Neuronal stem cell (in vitro differentiated cells): ENCODE data around the gene CCDC12.
A peak's percentile ranks its signal among the peaks of the same experiment; 100 is the strongest.

Source experiments
- DNase-seq: peaks from one replicate; pipeline ENCODE4 v3.0.0-alpha.2; 2013; ENCODE audit warnings: low spot score
- H2AFZ ChIP-seq: one replicate; pipeline ENCODE4 v1.6.1; 2013; ENCODE audit warnings: mild to moderate bottlenecking, low read length, inconsistent platforms
- H2AK5ac ChIP-seq: 2 replicates; pipeline ENCODE4 v1.6.1; 2013; ENCODE audit warnings: low read depth, mild to moderate bottlenecking, inconsistent platforms, low read length, moderate library complexity, mixed read lengths
- H2BK120ac ChIP-seq: 2 replicates; pipeline ENCODE4 v1.6.1; 2013; ENCODE audit warnings: low read depth, mild to moderate bottlenecking, inconsistent platforms, low read length, moderate library complexity, mixed read lengths
- H2BK12ac ChIP-seq: one replicate; pipeline ENCODE4 v1.6.1; 2013; ENCODE audit warnings: low read length, inconsistent platforms
- H2BK15ac ChIP-seq: 2 replicates; pipeline ENCODE4 v1.6.1; 2013; ENCODE audit warnings: mild to moderate bottlenecking, low read length, inconsistent platforms, mixed read lengths
- H2BK5ac ChIP-seq: one replicate; pipeline ENCODE4 v1.6.1; 2013; ENCODE audit warnings: inconsistent platforms, mild to moderate bottlenecking, low read length, moderate library complexity
- H3K14ac ChIP-seq: one replicate; pipeline ENCODE4 v1.6.1; 2013; ENCODE audit warnings: low read length, inconsistent platforms
- H3K18ac ChIP-seq: 2 replicates; pipeline ENCODE4 v1.6.1; 2013; ENCODE audit warnings: low read length, inconsistent platforms
- H3K23ac ChIP-seq: 2 replicates; pipeline ENCODE4 v1.6.1; 2013; ENCODE audit warnings: low read depth, mild to moderate bottlenecking, mixed read lengths, low read length, inconsistent platforms; ENCODE audit not compliant: poor library complexity
- H3K27ac ChIP-seq: replicated peaks from 3 replicates; pipeline ENCODE4 v1.5.1; 2013; ENCODE audit warnings: low read length, inconsistent platforms
- H3K27me3 ChIP-seq, 3 experiments: 2 replicates each; pipeline ENCODE4 v1.6.1; 2013; ENCODE audit warnings: low read length in 3 of 3, mild to moderate bottlenecking in 2 of 3, inconsistent platforms in 1 of 3, low read depth in 1 of 3, mixed read lengths in 1 of 3, moderate library complexity in 1 of 3; ENCODE audit not compliant: control insufficient read depth in 3 of 3, insufficient read depth in 3 of 3
- H3K36me3 ChIP-seq, 2 donors: replicated peaks in 1 of 2; 2 replicates each; pipeline ENCODE4 v1.6.1; 2013; ENCODE audit warnings: low read length in 2 of 2; ENCODE audit not compliant: control insufficient read depth in 2 of 2, insufficient read depth in 2 of 2
- H3K4ac ChIP-seq: 2 replicates; pipeline ENCODE4 v1.6.1; 2013; ENCODE audit warnings: inconsistent platforms, mild to moderate bottlenecking, low read length, moderate library complexity
- H3K4me1 ChIP-seq, 2 donors: 1 replicate in 1 of 2; 2 replicates in 1 of 2; pipeline ENCODE4 v1.6.1; 2013; ENCODE audit warnings: low read length in 2 of 2, low read depth in 1 of 2; ENCODE audit not compliant: control insufficient read depth in 2 of 2, insufficient read depth in 1 of 2
- H3K4me2 ChIP-seq: one replicate; pipeline ENCODE4 v1.6.1; 2013; ENCODE audit warnings: mild to moderate bottlenecking, low read length, inconsistent platforms; ENCODE audit not compliant: insufficient read depth, poor library complexity, severe bottlenecking
- H3K4me3 ChIP-seq, 2 donors: 2 replicates each; pipeline ENCODE4 v1.5.1; 2013; ENCODE audit warnings: low read length in 2 of 2, mild to moderate bottlenecking in 2 of 2, inconsistent platforms in 1 of 2, moderate library complexity in 1 of 2
- H3K79me1 ChIP-seq: one replicate; pipeline ENCODE4 v1.6.1; 2013; ENCODE audit warnings: low read depth, mild to moderate bottlenecking, inconsistent platforms, low read length, moderate library complexity
- H3K9ac ChIP-seq: one replicate; pipeline ENCODE4 v1.6.1; 2013; ENCODE audit warnings: mild to moderate bottlenecking, low read depth, low read length, inconsistent platforms; ENCODE audit not compliant: poor library complexity
- H3K9me3 ChIP-seq, 2 donors: replicated peaks in 1 of 2; 2 replicates each; pipeline versions ENCODE3 to v1.6.1; 2013; ENCODE audit warnings: low read length in 2 of 2, mild to moderate bottlenecking in 2 of 2, inconsistent platforms in 1 of 2, low read depth in 1 of 2, mixed read lengths in 1 of 2, moderate library complexity in 1 of 2; ENCODE audit not compliant: control insufficient read depth in 2 of 2, insufficient read depth in 1 of 2
- H4K8ac ChIP-seq: one replicate; pipeline ENCODE4 v1.6.1; 2013; ENCODE audit warnings: low read depth, mild to moderate bottlenecking, inconsistent platforms, low read length, moderate library complexity
- H4K91ac ChIP-seq: one replicate; pipeline ENCODE4 v1.6.1; 2013; ENCODE audit warnings: low read length, low read depth, mild to moderate bottlenecking, inconsistent platforms; ENCODE audit not compliant: poor library complexity
- WGBS, 2 donors: extraction: QIAGEN DNeasy Blood & Tissue Kit; methylation state at CpG; one replicate each; pipeline ENCODE4 v1.1.7; 2013; ENCODE audit warnings: missing lambda C conversion rate in 2 of 2, mixed read lengths in 1 of 2; ENCODE audit not compliant: insufficient read length in 2 of 2, insufficient replicate concordance in 1 of 2; ENCODE audit errors: extremely low coverage in 2 of 2; 5-methylcytosine and 5-hydroxymethylcytosine counted together

Gene CCDC12

GRCh38 chr3:46908294-46908985, 68.1 kb downstream of the CCDC12 start:
- peak overlapping the region; percentile 83 for H3K23ac ChIP-seq
- peak overlapping the region; percentile 24 for H3K18ac ChIP-seq

GRCh38 chr3:46907960-46908293, 68.6 kb downstream of the CCDC12 start:
- no CpG with 5 or more reads among the region's 1 CpG for WGBS, 2 donors
- Histone ChIP-seq H2BK5ac (no peak overlapping the region), H3K79me1 (no peaks in the 10 kb centered on the region), H3K23ac (no peak overlapping the region), H4K8ac (no peak overlapping the region), H2AK5ac (no peak overlapping the region), H2BK120ac (no peak overlapping the region), H3K9me3 (no peaks in the 10 kb centered on the region), H2BK12ac (no peak overlapping the region), H3K4me3 (no peak overlapping the region), H3K27ac (no peak overlapping the region), H3K9ac (no peak overlapping the region), H2BK15ac (no peak overlapping the region), H3K4me1 (peaks cover 0 to 4% of the 10 kb centered on the region in 2 donors), H3K18ac (no peak overlapping the region), H3K14ac (no peak overlapping the region), H3K27me3 (peaks cover 0 to 5% (median 3%) of the 10 kb centered on the region in 3 experiments), H2AFZ (no peak overlapping the region), H4K91ac (no peak overlapping the region), H3K4ac (no peak overlapping the region), H3K36me3 (peaks cover 0 to 2% of the 10 kb centered on the region in 2 donors), H3K4me2 (no peak overlapping the region)
- no peak for DNase-seq

More at GRCh38 chr3:46908294-46908985, 68.1 kb downstream of the CCDC12 start:
- H3K79me1 ChIP-seq: no peaks in the 10 kb centered on the region
- no CpG with 5 or more reads among the region's 24 CpGs for WGBS, 2 donors
- H4K91ac ChIP-seq: peak overlapping the region; percentile 66
- H2BK5ac ChIP-seq: peak overlapping the region; percentile 58
- H3K27ac ChIP-seq: no peak overlapping the region
- peak overlapping the region; percentile 38 for H2BK15ac ChIP-seq
- H3K9ac ChIP-seq: no peak overlapping the region
- H4K8ac ChIP-seq: no peak overlapping the region
- DNase-seq: no peak
- H2AK5ac ChIP-seq: peak overlapping the region; percentile 51
- H3K4me2 ChIP-seq: no peak overlapping the region
- H3K36me3 ChIP-seq: peaks cover 0 to 2% of the 10 kb centered on the region in 2 donors
- peaks cover 0 to 5% (median 3%) of the 10 kb centered on the region in 3 experiments for H3K27me3 ChIP-seq
- peak overlapping the region; percentile 39 for H3K14ac ChIP-seq
- no peak overlapping the region for H3K4me3 ChIP-seq
- peak overlapping the region; percentile 5 for H2BK120ac ChIP-seq
- H3K9me3 ChIP-seq: no peaks in the 10 kb centered on the region
- H2BK12ac ChIP-seq: peak overlapping the region; percentile 88
- H3K4ac ChIP-seq: no peak overlapping the region
- H3K4me1 ChIP-seq: peaks cover 0 to 4% of the 10 kb centered on the region in 2 donors
- no peak overlapping the region for H2AFZ ChIP-seq

- Histone ChIP-seq H3K79me1 (no peaks in the 10 kb centered on the region), H2AK5ac (no peak overlapping the region), H3K4me1 (peaks cover 0 to 4% of the 10 kb centered on the region in 2 donors), H3K4ac (no peak overlapping the region), H3K14ac (no peak overlapping the region), H3K36me3 (peaks cover 0 to 2% of the 10 kb centered on the region in 2 donors), H2AFZ (no peak overlapping the region), H3K23ac (no peak overlapping the region), H3K9ac (no peak overlapping the region), H3K18ac (no peak overlapping the region), H3K4me2 (no peak overlapping the region), H4K8ac (no peak overlapping the region), H3K9me3 (no peaks in the 10 kb centered on the region), H3K27me3 (peaks cover 0 to 5% (median 3%) of the 10 kb centered on the region in 3 experiments), H2BK15ac (no peak overlapping the region), H3K4me3 (no peak overlapping the region), H3K27ac (no peak overlapping the region), H2BK120ac (no peak overlapping the region), H2BK5ac (no peak overlapping the region), H4K91ac (no peak overlapping the region), H2BK12ac (no peak overlapping the region)
- no CpG with 5 or more reads among the region's 12 CpGs for WGBS, 2 donors
- DNase-seq: no peak
These were observed 69.3 kb downstream of the CCDC12 start for GRCh38 chr3:46907271-46907670.

GRCh38 chr3:46906471-46907058, 70.0 kb downstream of the CCDC12 start:
- Histone ChIP-seq H3K27me3 (peaks cover 0 to 5% (median 3%) of the 10 kb centered on the region in 3 experiments), H2BK120ac (no peak overlapping the region), H3K36me3 (peaks cover 0 to 2% of the 10 kb centered on the region in 2 donors), H3K4me2 (no peak overlapping the region), H3K23ac (no peak overlapping the region), H3K9me3 (no peaks in the 10 kb centered on the region), H3K4me3 (no peak overlapping the region), H3K9ac (no peak overlapping the region), H3K4ac (no peak overlapping the region), H2BK12ac (no peak overlapping the region), H2AFZ (no peak overlapping the region), H3K14ac (no peak overlapping the region), H2AK5ac (peak overlapping the region; percentile 44), H3K18ac (peak overlapping the region; percentile 14), H2BK5ac (no peak overlapping the region), H3K27ac (no peak overlapping the region), H4K91ac (no peak overlapping the region), H2BK15ac (peak overlapping the region; percentile 41), H3K79me1 (no peaks in the 10 kb centered on the region), H3K4me1 (peaks cover 0 to 4% of the 10 kb centered on the region in 2 donors), H4K8ac (no peak overlapping the region)
- DNase-seq: no peak
- WGBS, 2 donors: no CpG with 5 or more reads among the region's 4 CpGs
